Measurements from ENCODE around the gene CACNA2D3.

GRCh38 chr3:54541369-54541768 lies 419.0 kb downstream of the CACNA2D3 start:
- no peak for TF ChIP-seq CTCF (IDR thresholded peaks at IDR 0.05; ENCODE audit: poor library complexity)
- TF ChIP-seq EZH2 (IDR thresholded peaks at IDR 0.05; ENCODE audit: borderline replicate concordance), result no peak
- TF ChIP-seq EZH2phosphoT487 (IDR thresholded peaks at IDR 0.05; ENCODE audit: low read depth, severe bottlenecking, unreplicated experiment), result no peak

Data from hepatocyte (in vitro differentiated cells).